Activated CD4-positive, alpha-beta T cell treated with anti-CD3 and anti-CD28 coated beads for 48 hours (primary cell): ENCODE measurements around the gene TMEM106A.
"Not testable (repeated sequence)": the region's sequence is repeated elsewhere in the genome, so short reads cannot be mapped to it uniquely, and the experiment has no call there.

Source experiments
- DNase-seq: peaks from one replicate; pipeline ENCODE4 v3.0.0-alpha.2; 2020

Gene TMEM106A

GRCh38 chr17:43211480-43212402 lies at the start of gene TMEM106A:
TMEM106A (plus strand) TSS chr17:43211875; CDS start chr17:43213042, 1,167 bp downstream.
- DNase-seq = peak; percentile 83

- not testable (repeated sequence) for DNase-seq
Observed at GRCh38 chr17:43165971-43166370, 45.7 kb upstream of the TMEM106A start.

GRCh38 chr17:43169561-43170139 lies 42.0 kb upstream of the TMEM106A start:
- peak; percentile 38 for DNase-seq

- DNase-seq = peak; percentile 92
Observed at GRCh38 chr17:43170140-43170765, 41.4 kb upstream of the TMEM106A start.

- DNase-seq = peak; percentile 97
Observed at GRCh38 chr17:43170766-43171585, 40.7 kb upstream of the TMEM106A start, which contains the start of gene NBR1. NBR1 (plus strand) TSS chr17:43171214; CDS start chr17:43175800, 4,586 bp downstream.

- peak; percentile 14 for DNase-seq
Observed at GRCh38 chr17:43171586-43172487, 39.8 kb upstream of the TMEM106A start.

GRCh38 chr17:43175213-43176118 lies 36.2 kb upstream of the TMEM106A start:
- no peak for DNase-seq

- DNase-seq = no peak
Observed at GRCh38 chr17:43176119-43176570, 35.5 kb upstream of the TMEM106A start.

- DNase-seq = no peak
Observed at GRCh38 chr17:43183921-43184320, 27.8 kb upstream of the TMEM106A start.

- not testable (repeated sequence) for DNase-seq
Observed at GRCh38 chr17:43186656-43187055, 25.0 kb upstream of the TMEM106A start.

GRCh38 chr17:43193251-43193650 lies 18.4 kb upstream of the TMEM106A start:
- no peak for DNase-seq

- no peak for DNase-seq
Observed at GRCh38 chr17:43199633-43200032, 12.0 kb upstream of the TMEM106A start.

GRCh38 chr17:43200127-43200526 lies 11.5 kb upstream of the TMEM106A start:
- no peak for DNase-seq

GRCh38 chr17:43203013-43203412 lies 8.7 kb upstream of the TMEM106A start:
- not testable (repeated sequence) for DNase-seq

GRCh38 chr17:43210576-43210975 lies 1.1 kb upstream of the TMEM106A start:
- no peak for DNase-seq

GRCh38 chr17:43211123-43211479 lies 574 bp upstream of the TMEM106A start:
- no peak for DNase-seq

GRCh38 chr17:43212641-43213490 lies 1.2 kb downstream of the TMEM106A start:
- DNase-seq = peak; percentile 6

- DNase-seq = no peak
Observed at GRCh38 chr17:43213545-43213944, 1.9 kb downstream of the TMEM106A start.

GRCh38 chr17:43215341-43215740 lies 3.7 kb downstream of the TMEM106A start:
- no peak for DNase-seq
